HG02588 (cell line): ENCODE measurements around the gene ISLR.
"Not testable (repeated sequence)": the region's sequence is repeated elsewhere in the genome, so short reads cannot be mapped to it uniquely, and the experiment has no call there.

Experiments used
- ATAC-seq: cut with Tn5 transposase; IDR thresholded peaks from one replicate; pipeline ENCODE4 v1.9.1; 2021; ENCODE audit warnings: mild to moderate bottlenecking, moderate library complexity; ENCODE audit not compliant: unreplicated experiment

The ISLR gene

GRCh38 chr15:74136814-74137536, 36.5 kb upstream of the ISLR start:
- ATAC-seq, result no peak

GRCh38 chr15:74137537-74137894, 36.0 kb upstream of the ISLR start:
- no peak for ATAC-seq

GRCh38 chr15:74138642-74139041, 34.9 kb upstream of the ISLR start:
- ATAC-seq, result no peak

- no peak for ATAC-seq
These were observed 31.9 kb upstream of the ISLR start for GRCh38 chr15:74141591-74141990.

GRCh38 chr15:74144153-74144775, 29.2 kb upstream of the ISLR start:
- ATAC-seq, result no peak

- no peak for ATAC-seq
These were observed 27.2 kb upstream of the ISLR start for GRCh38 chr15:74146277-74146800.

- no peak for ATAC-seq
These were observed 26.5 kb upstream of the ISLR start for GRCh38 chr15:74147051-74147450.

- ATAC-seq, result no peak
These were observed 17.6 kb upstream of the ISLR start for GRCh38 chr15:74155766-74156417.

- ATAC-seq, result no peak
These were observed 16.7 kb upstream of the ISLR start for GRCh38 chr15:74156678-74157411.

GRCh38 chr15:74157868-74158827, 15.4 kb upstream of the ISLR start:
- no peak for ATAC-seq

- no peak for ATAC-seq
These were observed 14.5 kb upstream of the ISLR start for GRCh38 chr15:74158855-74159650.

- no peak for ATAC-seq
These were observed 13.7 kb upstream of the ISLR start for GRCh38 chr15:74159773-74160172.

GRCh38 chr15:74160390-74160789, 13.1 kb upstream of the ISLR start:
- not testable (repeated sequence) for ATAC-seq

- not testable (repeated sequence) for ATAC-seq
These were observed 11.3 kb upstream of the ISLR start for GRCh38 chr15:74162195-74162536.

- no peak for ATAC-seq
These were observed 8.0 kb upstream of the ISLR start for GRCh38 chr15:74165461-74165860.

GRCh38 chr15:74167891-74168331, 5.6 kb upstream of the ISLR start:
- ATAC-seq, result no peak

- ATAC-seq, result no peak
These were observed 4.8 kb upstream of the ISLR start for GRCh38 chr15:74168711-74169126.

- ATAC-seq, result no peak
These were observed 3.3 kb upstream of the ISLR start for GRCh38 chr15:74170071-74170844.
